SKM-1 treated with dmso at 0.1 percent for 144 hours (cell line): ENCODE results near the gene SPATA1.
"Not testable (repeated sequence)": the region's sequence is repeated elsewhere in the genome, so short reads cannot be mapped to it uniquely, and the experiment has no call there.

Source experiments
- DNase-seq: peaks from one replicate; lab custom pipeline; 2025; ENCODE audit not compliant: unreplicated experiment; lab: John Stamatoyannopoulos, UW

The SPATA1 gene

DNA sequence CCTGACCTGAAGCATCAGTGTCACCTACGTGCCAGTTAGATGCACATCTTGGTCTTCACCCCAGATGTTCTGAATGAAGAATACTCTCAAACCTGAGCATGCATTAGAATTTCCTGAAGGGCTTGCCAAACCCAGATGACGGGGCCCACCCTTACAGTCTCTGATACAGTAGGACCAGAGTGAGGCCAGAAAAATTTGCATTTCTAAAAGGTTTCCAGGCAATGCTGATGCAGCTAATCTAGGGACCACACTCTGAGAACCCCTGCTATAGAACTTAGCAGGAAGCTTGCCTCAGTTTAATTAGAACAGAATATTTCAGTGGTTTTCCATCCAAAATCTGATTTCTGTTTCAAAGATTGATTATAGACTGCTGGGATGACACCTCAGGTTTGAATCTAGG lies 77.9 kb downstream of the SPATA1 start:
- DNase-seq = no peak

DNA sequence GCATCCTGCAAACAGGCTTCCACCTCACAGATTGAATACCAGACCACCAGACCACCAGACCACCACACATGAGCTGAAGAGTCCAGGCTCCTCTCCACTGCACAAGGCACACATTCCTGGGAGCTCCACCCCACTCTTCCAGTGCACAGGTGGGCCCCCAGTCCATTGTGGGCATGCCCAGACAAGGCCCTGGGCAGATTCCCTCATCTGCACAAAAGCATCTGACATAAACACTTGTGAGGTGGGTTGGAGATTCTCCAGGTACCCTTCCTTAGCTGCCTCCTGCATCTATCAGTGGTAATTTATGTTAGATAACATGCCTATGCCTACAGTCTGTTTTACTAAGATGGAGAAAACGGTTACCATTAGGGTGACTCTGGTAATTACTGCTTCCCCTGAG lies 79.6 kb downstream of the SPATA1 start:
- DNase-seq = no peak

DNA sequence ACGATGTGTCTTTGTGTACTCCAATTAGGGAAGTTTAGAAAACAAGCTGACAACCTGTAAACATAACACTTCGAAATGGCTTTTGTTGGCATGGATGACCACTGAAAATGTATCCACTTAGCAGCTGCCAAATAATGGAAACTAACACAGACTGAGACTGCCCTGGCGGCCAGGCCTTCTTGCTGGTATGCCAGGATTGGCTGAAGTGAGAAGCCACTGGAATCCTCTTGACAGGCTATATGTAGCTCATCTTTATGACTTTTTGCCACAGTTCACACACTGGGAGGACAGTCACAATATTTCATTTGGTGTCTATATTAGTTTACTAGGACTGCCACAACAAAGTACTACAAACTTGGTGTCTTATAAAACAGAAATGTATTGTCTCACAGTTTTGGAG lies 80.9 kb downstream of the SPATA1 start:
- no peak for DNase-seq

DNA sequence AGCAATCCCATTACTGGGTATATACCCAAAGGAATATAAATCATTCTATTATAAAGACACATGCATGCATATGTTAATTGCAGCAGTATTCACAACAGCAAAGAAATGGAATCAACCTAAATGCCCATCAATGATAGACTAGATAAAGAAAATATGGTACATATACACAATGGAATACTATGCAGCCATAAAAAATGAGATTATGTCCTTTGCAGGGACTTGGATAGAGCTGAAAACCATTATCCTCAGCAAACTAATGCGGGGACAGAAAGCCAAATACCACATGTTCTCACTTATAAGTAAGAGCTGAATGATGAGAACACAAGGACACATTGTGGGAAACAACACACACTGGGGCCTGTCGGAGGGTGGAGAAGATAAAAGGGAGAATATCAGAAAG lies 88.8 kb downstream of the SPATA1 start:
- DNase-seq = not testable (repeated sequence)

DNA sequence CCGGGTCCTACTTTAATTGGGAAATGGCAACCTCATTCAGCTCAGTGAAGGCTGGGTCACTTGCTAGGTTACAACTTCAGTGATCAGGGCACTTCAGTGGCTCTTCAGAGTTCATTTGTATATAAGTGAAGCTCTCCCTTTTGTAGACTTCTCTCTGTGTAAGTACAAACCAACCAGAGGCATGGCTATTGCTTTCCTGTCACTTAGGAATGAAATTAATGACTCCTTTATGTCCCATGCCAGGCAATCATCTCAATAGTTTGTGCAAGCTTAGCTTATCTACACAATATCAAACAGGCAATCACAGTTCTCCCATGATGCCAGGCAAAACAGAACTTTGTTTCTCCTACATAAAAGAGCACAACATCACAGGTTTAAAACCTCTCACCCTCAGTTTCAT lies 90.8 kb downstream of the SPATA1 start:
- no peak for DNase-seq

DNA sequence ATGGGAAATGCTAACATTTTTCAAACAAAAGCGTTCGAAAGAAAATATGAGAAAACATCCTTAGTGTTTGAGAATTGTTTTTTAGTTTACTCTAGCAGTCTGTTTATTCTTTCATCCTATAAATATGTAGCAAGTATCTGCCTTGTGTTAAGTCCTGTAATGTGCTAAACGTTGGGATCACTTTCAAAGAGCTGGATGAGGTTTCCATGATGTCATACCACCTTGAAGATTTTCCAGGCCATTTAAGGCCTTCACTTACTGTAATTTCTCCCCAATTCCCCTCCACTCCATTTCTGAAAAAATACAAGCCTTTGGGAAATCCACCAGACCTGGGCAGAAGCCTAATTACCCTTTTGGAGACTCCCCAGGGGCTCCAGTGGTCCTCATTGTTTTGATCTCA lies 92.2 kb downstream of the SPATA1 start:
- DNase-seq = no peak

DNA sequence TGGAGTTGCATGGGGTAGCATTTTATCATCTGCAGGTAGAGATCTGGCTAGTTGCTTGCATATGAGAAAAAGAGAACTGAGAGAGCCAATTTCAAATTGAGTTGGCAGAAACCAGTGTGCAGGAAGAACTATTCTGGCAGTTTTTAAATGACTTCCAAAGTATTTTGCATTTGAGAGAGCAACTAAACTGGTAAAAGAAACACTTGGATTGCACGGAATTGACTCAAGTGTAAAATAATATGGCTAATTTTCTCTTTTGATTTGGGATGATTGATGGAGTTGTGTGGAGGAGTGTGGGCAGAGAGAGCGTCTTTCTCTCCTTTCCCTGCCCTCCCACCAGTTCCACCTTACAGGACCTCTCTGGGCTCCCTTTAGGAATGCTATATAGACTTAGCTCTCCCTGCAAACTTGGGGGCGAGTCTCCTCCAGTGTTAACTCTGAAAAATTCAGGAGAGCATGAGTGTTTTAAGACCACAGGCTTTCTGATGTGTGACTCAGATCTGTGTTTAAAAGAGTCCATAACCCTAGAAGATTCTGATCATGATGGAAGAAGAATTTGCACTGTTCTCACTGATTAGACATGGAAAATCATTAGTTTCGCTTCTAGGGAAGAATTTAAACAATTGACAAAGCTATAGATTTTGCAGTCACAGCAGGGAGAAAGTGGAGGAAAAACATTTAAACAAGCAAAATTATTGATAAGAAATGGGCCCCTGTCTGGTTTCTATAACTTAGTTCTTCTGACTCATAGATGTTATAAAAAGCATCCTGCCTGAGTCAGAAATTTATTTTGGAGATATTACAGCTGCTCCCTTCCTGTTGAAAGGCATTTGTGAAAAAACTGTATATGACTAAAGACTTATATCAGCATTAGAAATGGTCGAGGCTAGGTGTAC lies 92.9 kb downstream of the SPATA1 start:
- no peak for DNase-seq

DNA sequence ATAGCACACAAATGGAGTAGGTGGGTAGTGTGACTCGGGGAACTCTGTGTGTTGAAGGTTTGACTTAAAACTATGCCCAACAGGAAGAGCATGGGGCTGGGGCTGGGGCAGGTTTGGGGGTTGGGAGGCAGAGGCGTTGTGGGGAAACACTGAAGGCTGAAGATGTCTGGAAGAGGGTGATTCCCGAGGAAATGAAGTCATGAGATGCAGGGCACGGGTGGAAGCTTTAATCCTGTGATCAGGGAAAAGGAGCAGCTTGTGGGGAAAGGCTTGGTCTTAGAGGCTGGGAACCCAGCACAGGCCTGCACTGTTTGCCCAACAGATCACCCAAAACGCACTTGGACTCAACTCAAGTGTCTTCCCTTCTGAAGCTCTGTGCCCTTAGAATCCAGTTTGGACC lies 94.6 kb downstream of the SPATA1 start:
- no peak for DNase-seq

DNA sequence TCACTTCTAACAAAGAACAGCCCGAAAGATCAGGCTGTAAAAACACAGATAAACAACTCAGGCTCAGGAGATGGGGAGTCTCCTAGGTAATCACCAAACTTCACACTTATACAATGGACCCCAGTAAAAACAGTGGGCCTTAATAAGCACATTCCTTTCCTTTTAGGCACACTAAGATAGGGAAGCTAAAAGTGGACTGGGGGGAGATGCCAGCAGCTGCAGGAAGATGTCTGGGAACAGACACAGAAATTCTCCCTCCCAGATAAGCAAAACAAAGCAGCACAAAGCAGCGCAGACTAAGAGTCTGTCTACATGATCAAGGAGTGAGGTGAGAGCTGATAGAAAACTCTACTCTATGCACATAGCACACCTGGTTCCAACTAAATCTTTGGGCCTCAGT lies 97.0 kb downstream of the SPATA1 start:
- no peak for DNase-seq

DNA sequence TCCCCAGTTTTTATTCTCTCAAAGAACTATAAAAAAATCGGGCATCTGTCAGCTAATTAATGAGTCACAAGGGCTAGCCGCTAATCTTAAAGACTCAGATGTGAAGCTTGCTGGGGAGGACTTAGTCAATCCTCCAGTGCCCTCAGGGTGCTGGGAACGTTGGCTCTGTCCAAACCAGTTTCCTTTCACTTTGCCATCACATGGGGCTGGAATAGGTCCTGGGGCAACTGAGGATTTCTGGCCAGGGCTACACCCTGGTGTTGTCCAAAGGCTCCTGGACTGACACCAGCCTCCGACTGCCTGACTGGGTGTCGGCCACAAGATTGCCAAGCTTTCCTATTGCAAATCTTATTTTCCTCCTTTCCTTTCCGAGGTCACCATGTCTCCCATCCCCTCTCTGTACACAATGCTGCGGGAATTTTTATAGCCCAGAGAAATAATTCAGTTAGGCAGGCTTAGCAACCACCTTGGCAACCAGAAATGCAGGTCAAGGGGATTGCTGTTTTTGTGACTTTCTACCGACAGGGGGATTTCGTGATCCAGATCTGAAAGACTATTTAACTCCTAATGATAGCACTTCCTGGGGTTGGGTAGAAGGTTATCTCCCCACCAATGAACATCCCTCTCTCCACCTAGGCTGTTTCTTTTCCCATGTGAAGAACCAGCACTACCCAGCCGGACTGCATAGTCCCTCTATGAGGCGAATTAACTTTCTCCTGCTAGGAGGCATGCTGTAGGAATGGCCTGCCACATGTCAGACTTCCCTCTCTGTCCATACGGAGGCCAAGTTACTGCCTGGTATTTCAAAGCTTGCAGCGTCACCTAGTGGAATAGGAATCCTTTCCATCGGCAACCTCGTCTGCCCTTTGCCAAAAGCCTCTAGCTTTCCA lies 98.0 kb downstream of the SPATA1 start:
- DNase-seq = no peak

DNA sequence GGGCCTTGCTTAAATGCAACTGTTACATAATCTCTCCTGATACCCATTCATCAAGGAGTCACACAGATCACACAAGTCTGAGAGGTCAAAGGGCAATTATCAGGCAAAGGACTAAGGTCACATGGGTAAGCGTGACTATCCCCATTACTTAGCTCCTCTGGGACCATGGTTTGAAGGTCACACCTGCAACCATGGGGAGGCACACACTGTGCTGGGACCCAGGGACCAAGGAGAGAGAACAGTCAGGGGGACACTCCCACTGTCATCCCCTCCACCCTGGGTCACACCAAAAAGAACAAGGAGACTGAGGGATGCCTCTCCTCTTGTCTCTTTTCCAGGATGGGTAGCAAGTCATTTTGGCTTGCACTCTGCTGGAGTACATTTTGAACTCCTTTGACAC lies 99.0 kb downstream of the SPATA1 start:
- DNase-seq = no peak

DNA sequence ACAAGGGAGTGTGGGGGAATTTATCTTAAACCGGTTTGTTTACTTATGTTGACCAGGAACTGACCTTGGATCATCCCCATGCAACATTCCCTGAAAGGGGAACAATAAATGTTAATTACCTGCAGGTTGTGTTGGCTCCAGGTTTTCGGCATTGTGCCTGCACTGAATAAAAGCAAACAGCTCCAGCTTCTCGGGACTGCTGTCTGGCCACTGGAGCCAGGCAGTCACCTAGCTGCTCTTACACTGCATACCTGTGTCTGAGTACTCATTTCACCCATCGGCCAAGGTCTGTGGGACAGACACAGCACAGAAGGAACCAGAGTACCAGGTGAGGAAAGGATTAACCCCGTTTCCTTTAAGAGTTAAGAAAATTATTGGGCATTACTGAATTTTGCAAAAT lies 100.8 kb downstream of the SPATA1 start:
- no peak for DNase-seq

DNA sequence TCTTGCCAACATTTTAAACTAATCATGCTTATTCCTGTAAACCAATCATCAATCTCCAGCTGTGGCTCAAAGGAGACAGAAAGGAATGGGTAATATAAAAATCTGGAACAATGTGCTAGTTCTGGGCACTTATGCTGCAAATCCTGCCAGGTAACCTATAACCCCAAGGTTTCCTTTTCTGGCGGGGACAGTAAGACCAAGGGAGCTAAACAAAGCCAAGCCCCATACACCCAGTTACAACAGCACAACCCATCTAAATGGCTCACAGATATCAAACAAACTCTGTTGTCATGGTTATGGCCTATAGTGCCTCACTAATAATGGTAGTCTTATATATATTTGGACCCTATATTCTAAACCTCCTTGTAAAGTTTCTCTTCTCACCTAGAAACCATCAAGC lies 104.9 kb downstream of the SPATA1 start:
- DNase-seq = no peak

DNA sequence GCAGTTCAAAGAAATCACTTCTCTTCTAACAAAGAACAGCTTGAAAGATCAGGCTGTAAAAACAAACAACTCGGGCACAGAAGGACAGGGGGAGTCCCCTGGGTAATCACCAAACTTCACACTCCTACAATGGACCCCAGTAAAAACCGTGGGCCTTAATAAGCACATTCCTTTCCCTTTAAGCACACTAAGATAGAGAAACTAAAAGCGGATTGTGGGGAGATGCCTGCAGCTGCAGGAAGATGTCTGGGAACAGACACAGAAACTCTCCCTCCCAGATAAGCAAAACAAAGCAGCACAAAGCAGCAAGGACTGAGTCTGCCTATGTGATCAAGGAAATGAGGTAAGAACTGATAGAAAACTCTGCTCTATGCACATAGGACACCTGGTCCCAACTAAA lies 105.6 kb downstream of the SPATA1 start:
- DNase-seq = no peak

DNA sequence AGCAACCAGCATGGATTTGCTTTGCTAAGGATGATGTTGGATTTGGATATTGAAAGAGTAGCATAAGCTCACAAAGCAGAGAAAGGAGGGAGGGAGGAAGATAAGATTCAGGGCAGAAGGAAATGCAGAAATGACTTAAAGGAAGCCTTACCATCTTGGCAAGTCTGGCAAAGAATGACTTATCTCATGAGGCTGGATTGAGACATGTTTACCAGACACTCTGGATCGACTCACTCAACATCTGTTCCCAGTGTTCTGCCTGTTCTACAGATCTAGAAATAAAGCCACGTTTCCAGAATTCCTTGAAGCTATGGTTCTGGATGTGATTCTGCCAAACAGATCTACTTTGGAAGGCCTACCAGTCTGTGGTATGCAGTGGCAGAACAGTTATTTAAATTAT lies 106.8 kb downstream of the SPATA1 start:
- no peak for DNase-seq

DNA sequence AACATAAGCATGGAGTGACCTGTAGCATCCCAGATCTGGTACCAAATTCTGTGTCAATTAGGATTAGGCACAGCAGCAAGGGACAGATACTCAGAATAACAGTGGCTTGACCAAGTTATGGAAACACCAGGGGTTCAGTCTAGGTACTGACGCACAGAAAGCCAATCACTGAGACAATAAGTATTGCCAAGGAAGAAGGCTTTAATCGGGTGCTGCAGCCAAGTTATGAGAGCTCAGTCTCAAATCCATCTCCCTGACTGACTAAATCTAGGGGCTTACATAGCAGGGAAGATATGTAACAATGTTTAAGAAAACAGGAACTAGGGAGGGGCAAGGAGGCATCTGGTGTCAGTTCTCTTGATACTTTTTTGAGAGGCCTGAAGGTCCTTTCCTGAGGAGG lies 107.7 kb downstream of the SPATA1 start:
- DNase-seq = no peak

DNA sequence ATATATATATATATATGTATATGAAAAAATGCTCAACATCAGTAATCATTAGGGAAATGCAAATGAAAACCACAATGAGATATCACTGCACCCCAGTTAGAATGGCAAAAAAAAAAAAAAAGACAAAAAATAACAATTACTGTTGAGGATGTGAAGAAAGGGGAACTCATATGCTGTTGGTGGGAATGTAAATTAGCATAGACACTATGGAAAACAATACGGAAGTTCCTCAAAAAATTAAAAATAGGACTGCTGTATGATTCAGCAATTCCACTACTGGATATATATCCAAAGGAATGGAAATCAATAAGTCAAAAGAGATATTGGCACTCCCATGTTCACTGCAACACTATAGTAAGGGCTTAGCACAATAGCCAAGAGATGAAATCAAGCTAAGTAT lies 109.6 kb downstream of the SPATA1 start:
- DNase-seq = no peak
